ENCODE results near the gene DENND1B. TPM values are rescaled to one million over a fixed set of nuclear protein-coding genes. Genes with fewer than 3 reads are reported as not detected.

The DENND1B gene
- polyA plus RNA-seq, 1 of the 3 experiments (the other 2 are of a cell fraction) = 1.4 TPM

- no peak for TF ChIP-seq MAX (IDR thresholded peaks at IDR 0.05; ENCODE audit: low read depth)
- TF ChIP-seq, protein P1, sequence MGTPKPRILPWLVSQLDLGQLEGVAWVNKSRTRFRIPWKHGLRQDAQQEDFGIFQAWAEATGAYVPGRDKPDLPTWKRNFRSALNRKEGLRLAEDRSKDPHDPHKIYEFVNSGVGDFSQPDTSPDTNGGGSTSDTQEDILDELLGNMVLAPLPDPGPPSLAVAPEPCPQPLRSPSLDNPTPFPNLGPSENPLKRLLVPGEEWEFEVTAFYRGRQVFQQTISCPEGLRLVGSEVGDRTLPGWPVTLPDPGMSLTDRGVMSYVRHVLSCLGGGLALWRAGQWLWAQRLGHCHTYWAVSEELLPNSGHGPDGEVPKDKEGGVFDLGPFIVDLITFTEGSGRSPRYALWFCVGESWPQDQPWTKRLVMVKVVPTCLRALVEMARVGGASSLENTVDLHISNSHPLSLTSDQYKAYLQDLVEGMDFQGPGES (IDR thresholded peaks at IDR 0.05; ENCODE audit: low read depth, low read length) = no peak
- no peak for TF ChIP-seq FOSL2 (IDR thresholded peaks at IDR 0.05; ENCODE audit: borderline replicate concordance, low read depth)
- TF ChIP-seq EZH2phosphoT487 (IDR thresholded peaks at IDR 0.05; ENCODE audit: borderline replicate concordance, low read depth) = no peak
- no peak for TF ChIP-seq JUND (IDR thresholded peaks at IDR 0.05)
- TF ChIP-seq, protein P2, sequence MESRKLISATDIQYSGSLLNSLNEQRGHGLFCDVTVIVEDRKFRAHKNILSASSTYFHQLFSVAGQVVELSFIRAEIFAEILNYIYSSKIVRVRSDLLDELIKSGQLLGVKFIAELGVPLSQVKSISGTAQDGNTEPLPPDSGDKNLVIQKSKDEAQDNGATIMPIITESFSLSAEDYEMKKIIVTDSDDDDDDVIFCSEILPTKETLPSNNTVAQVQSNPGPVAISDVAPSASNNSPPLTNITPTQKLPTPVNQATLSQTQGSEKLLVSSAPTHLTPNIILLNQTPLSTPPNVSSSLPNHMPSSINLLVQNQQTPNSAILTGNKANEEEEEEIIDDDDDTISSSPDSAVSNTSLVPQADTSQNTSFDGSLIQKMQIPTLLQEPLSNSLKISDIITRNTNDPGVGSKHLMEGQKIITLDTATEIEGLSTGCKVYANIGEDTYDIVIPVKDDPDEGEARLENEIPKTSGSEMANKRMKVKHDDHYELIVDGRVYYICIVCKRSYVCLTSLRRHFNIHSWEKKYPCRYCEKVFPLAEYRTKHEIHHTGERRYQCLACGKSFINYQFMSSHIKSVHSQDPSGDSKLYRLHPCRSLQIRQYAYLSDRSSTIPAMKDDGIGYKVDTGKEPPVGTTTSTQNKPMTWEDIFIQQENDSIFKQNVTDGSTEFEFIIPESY (IDR thresholded peaks at IDR 0.05; ENCODE audit: borderline replicate concordance, low read depth) = no peak
- TF ChIP-seq, protein P3, sequence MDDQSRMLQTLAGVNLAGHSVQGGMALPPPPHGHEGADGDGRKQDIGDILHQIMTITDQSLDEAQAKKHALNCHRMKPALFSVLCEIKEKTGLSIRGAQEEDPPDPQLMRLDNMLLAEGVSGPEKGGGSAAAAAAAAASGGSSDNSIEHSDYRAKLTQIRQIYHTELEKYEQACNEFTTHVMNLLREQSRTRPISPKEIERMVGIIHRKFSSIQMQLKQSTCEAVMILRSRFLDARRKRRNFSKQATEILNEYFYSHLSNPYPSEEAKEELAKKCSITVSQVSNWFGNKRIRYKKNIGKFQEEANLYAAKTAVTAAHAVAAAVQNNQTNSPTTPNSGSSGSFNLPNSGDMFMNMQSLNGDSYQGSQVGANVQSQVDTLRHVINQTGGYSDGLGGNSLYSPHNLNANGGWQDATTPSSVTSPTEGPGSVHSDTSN (IDR thresholded peaks at IDR 0.05) = no peak
- TF ChIP-seq POLR2AphosphoS5 (IDR thresholded peaks at IDR 0.05; ENCODE audit: low read depth, low read length) = no peak
- TF ChIP-seq EP300 (IDR thresholded peaks at IDR 0.05; ENCODE audit: borderline replicate concordance in 1 of 2, low read depth in 1 of 2, low read length in 1 of 2) = no peak
- no peak for TF ChIP-seq YY1 (IDR thresholded peaks at IDR 0.05; ENCODE audit: low read depth)
- no peak for TF ChIP-seq GABPA (IDR thresholded peaks at IDR 0.05; ENCODE audit: low read depth)
- no peak for TF ChIP-seq ELF1 (IDR thresholded peaks at IDR 0.05)
These were observed 33.6 kb upstream of the DENND1B start (continued) for GRCh38 chr1:197808880-197809279.

GRCh38 chr1:197807739-197808453 is 32.6 kb upstream of the DENND1B start:
- no peak overlapping the region for H3K4me2 ChIP-seq
- CTCF ChIA-PET = no interaction called here
- H2AFZ ChIP-seq (ENCODE audit: low read depth) = no peak overlapping the region
- POLR2A ChIA-PET = no interaction called here
- H3K9me3 ChIP-seq = no peaks in the 10 kb centered on the region; the same call in 1 of the 2 replicates
- H3K27me3 ChIP-seq (ENCODE audit: insufficient read depth) = no peaks in the 10 kb centered on the region
- H3K4me3 ChIP-seq (ENCODE audit: low read depth in 2 of 2, low read length in 1 of 2) = no peak overlapping the region
- no peak for DNase-seq
- no peaks in the 10 kb centered on the region for H4K20me1 ChIP-seq (ENCODE audit: insufficient read depth)
- TF ChIP-seq TCF12 (IDR thresholded peaks at IDR 0.05) = no peak
- TF ChIP-seq, protein P2 (IDR thresholded peaks at IDR 0.05; ENCODE audit: borderline replicate concordance, low read depth) = no peak
- no peaks in the 10 kb centered on the region for H3K4me1 ChIP-seq (ENCODE audit: control insufficient read depth in 1 of 2, insufficient read depth in 2 of 2, low read depth in 1 of 2, low read length in 1 of 2)
- H3K9ac ChIP-seq = no peak overlapping the region
- no peaks in the 10 kb centered on the region for H3F3A ChIP-seq (replicated peaks; ENCODE audit: insufficient read depth)
- H3K36me3 ChIP-seq (replicated peaks in 1 of 2; ENCODE audit: control insufficient read depth in 1 of 2, insufficient read depth in 2 of 2, low read length in 1 of 2) = no peaks in the 10 kb centered on the region
- H3K79me2 ChIP-seq (ENCODE audit: insufficient read depth) = no peaks in the 10 kb centered on the region
- H3K27ac ChIP-seq (ENCODE audit: low read depth in 2 of 2, low read length in 1 of 2) = no peak overlapping the region
- H3K9me2 ChIP-seq = no peaks in the 10 kb centered on the region
- 72% methylated on average over 5 of the region's 5 CpGs for WGBS (ENCODE audit: low lambda C conversion rate)
